Measurements from ENCODE around the gene MTMR6. TPM values are rescaled to one million over a fixed set of nuclear protein-coding genes. Genes with fewer than 3 reads are reported as not detected.

MTMR6 gene
- total RNA-seq, 2 experiments from 2014 or later = 6.4 to 17.3 TPM

GRCh38 chr13:25306671-25307464 lies 19.6 kb upstream of the MTMR6 start:
- Histone ChIP-seq H3K79me2 (ENCODE audit: insufficient read depth, low read depth, low read length) (peaks cover 85% of the 10 kb centered on the region), H3K4me1 (ENCODE audit: insufficient read depth, low read length, poor library complexity, severe bottlenecking) (peaks cover 16% of the 10 kb centered on the region), H3K4me3 (ENCODE audit: low read depth, low read length, poor library complexity, severe bottlenecking) (no peak overlapping the region), H3K27ac (ENCODE audit: low read depth, low read length, poor library complexity, severe bottlenecking) (no peak overlapping the region), H3K36me3 (ENCODE audit: insufficient read depth, low read length) (peaks cover 93% of the 10 kb centered on the region), H2AFZ (ENCODE audit: low read length) (no peak overlapping the region), H3K9me2 (ENCODE audit: insufficient read depth, low read length) (no peaks in the 10 kb centered on the region), H4K20me1 (ENCODE audit: insufficient read depth, low read length) (peaks cover 25% of the 10 kb centered on the region), H3K4me2 (ENCODE audit: low read length) (no peak overlapping the region), H3K9me3 (ENCODE audit: low read length) (0 out of 2 replicates have a peak, but pooled peaks cover 7% of the 10 kb centered on the region)
- TF ChIP-seq CTCF (conservative IDR thresholded peaks at IDR 0.05; ENCODE audit: low read length) = no peak
- TF ChIP-seq EZH2phosphoT487 (IDR thresholded peaks at IDR 0.05; ENCODE audit: borderline replicate concordance, low read depth, low read length) = no peak
- no peak for DNase-seq (ENCODE audit: low spot score)
- CTCF ChIA-PET (ENCODE audit: unreplicated experiment) = no interaction called here
- POLR2A ChIA-PET = interaction anchor here (0.5 to 1.3 kb wide), 6 partner anchors 13 to 1375 kb away, joined by 3 to 5 read pairs (median 4); no protein-coding TSS in a partner anchor
- intact Hi-C loops (cut with micrococcal nuclease; ENCODE audit: unreplicated experiment) = no loop called here
- no TSS peak for BruUV-seq (replicated peaks)

GRCh38 chr13:25302121-25302520 lies 14.8 kb upstream of the MTMR6 start:
- POLR2A ChIA-PET = interaction anchor here (0.6 to 2.3 kb wide), 5 partner anchors 10 to 371 kb away, joined by 3 to 8 read pairs (median 4); partner anchors contain the start of gene MTMR6
- H3K79me2 ChIP-seq (ENCODE audit: insufficient read depth, low read depth, low read length) = peaks cover 57% of the 10 kb centered on the region
- peaks cover 27% of the 10 kb centered on the region for H3K4me1 ChIP-seq (ENCODE audit: insufficient read depth, low read length, poor library complexity, severe bottlenecking)
- no peaks in the 10 kb centered on the region for H3K9me2 ChIP-seq (ENCODE audit: insufficient read depth, low read length)
- H3K9me3 ChIP-seq (ENCODE audit: low read length) = 0 out of 2 replicates have a peak, but pooled peaks cover 7% of the 10 kb centered on the region
- H3K27ac ChIP-seq (ENCODE audit: low read depth, low read length, poor library complexity, severe bottlenecking) = peak overlapping the region; percentile 76
- H2AFZ ChIP-seq (ENCODE audit: low read length) = 0 out of 2 replicates have a peak overlapping the region, but pooled peaks have one; percentile 92
- peaks cover 19% of the 10 kb centered on the region for H4K20me1 ChIP-seq (ENCODE audit: insufficient read depth, low read length)
- H3K4me2 ChIP-seq (ENCODE audit: low read length) = peak overlapping the region; percentile 87
- H3K36me3 ChIP-seq (ENCODE audit: insufficient read depth, low read length) = peaks cover 47% of the 10 kb centered on the region
- BruUV-seq (replicated peaks) = TSS peak; percentile 75
- no peak for TF ChIP-seq CTCF (conservative IDR thresholded peaks at IDR 0.05; ENCODE audit: low read length)
- TF ChIP-seq EZH2phosphoT487 (IDR thresholded peaks at IDR 0.05; ENCODE audit: borderline replicate concordance, low read depth, low read length) = no peak
- intact Hi-C loops (cut with micrococcal nuclease; ENCODE audit: unreplicated experiment) = no loop called here
- DNase-seq (ENCODE audit: low spot score) = no peak
- H3K4me3 ChIP-seq (ENCODE audit: low read depth, low read length, poor library complexity, severe bottlenecking) = peak overlapping the region; percentile 95
- CTCF ChIA-PET (ENCODE audit: unreplicated experiment) = no interaction called here
